ENCODE results near the gene MPPED2. TPM values are rescaled to one million over a fixed set of nuclear protein-coding genes. Genes with fewer than 3 reads are reported as not detected.

MPPED2 gene
- total RNA-seq, 1 donor = not detected

DNA sequence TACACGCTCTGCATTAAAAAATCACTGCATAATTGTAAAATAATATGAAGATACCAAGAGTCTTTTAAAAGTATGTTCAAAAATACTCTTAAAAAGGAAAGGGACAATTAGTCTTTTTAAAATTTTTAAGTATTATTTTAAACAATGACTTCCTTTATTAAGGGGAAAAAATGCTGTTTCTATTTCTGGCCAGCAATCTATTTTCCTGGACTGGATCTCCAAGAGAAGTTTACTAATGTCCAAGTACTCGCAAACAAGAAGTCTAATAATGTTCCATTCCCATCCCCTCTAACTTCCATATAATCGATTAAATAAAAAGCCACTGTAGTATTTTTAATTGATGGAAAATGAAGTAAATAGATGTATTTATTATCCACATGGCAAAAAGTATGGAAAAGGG, 123.7 kb downstream of the MPPED2 start:
- TF ChIP-seq, protein P1, sequence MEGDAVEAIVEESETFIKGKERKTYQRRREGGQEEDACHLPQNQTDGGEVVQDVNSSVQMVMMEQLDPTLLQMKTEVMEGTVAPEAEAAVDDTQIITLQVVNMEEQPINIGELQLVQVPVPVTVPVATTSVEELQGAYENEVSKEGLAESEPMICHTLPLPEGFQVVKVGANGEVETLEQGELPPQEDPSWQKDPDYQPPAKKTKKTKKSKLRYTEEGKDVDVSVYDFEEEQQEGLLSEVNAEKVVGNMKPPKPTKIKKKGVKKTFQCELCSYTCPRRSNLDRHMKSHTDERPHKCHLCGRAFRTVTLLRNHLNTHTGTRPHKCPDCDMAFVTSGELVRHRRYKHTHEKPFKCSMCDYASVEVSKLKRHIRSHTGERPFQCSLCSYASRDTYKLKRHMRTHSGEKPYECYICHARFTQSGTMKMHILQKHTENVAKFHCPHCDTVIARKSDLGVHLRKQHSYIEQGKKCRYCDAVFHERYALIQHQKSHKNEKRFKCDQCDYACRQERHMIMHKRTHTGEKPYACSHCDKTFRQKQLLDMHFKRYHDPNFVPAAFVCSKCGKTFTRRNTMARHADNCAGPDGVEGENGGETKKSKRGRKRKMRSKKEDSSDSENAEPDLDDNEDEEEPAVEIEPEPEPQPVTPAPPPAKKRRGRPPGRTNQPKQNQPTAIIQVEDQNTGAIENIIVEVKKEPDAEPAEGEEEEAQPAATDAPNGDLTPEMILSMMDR (IDR thresholded peaks at IDR 0.05; ENCODE audit: insufficient read depth, low read depth, low read length) = no peak
- no peak for DNase-seq (ENCODE audit: low read depth)
- no peak overlapping the region for H3K4me3 ChIP-seq (ENCODE audit: low read depth, low read length)

DNA sequence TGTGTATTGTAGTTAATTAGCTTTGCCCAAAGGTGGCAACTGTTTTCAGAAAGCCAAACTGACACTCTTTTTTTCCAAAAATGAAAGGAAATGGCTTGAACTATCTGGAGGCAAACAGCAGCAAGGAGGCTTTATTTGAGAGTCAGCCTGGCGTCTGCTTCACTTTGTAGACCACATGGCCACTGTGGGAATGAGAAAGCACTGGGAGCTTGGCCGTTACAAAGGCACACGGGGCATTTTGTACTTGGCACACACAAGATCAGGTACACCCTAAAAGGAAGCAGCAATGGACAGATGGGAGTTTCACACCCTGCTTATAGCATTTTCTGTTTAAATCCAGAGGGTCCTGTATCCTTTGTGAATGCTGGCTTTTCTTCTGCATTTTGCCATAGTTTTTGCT, 126.3 kb downstream of the MPPED2 start:
- TF ChIP-seq, protein P1 (IDR thresholded peaks at IDR 0.05; ENCODE audit: insufficient read depth, low read depth, low read length) = no peak
- H3K4me3 ChIP-seq (ENCODE audit: low read depth, low read length) = no peak overlapping the region
- no peak for DNase-seq (ENCODE audit: low read depth)

DNA sequence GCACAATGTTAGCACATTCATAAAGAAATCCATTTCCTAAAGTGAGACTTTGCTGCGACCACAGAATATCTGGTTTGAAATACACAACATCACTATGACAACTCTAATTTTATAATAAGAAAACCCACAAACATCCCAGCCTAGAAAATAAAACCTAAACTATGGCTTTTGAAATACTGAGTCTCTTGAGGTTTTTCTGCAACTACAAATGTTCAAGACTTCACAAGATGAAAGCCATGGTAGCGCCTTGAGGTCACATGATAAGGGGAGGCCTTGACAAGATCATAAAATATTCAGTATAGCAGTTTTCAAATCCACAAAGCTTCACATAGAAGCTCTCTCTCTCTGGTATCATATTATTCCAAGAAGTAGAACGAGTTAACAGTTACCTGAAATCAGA, 126.8 kb downstream of the MPPED2 start:
- no peak for DNase-seq (ENCODE audit: low read depth)
- TF ChIP-seq, protein P1 (IDR thresholded peaks at IDR 0.05; ENCODE audit: insufficient read depth, low read depth, low read length) = no peak

DNA sequence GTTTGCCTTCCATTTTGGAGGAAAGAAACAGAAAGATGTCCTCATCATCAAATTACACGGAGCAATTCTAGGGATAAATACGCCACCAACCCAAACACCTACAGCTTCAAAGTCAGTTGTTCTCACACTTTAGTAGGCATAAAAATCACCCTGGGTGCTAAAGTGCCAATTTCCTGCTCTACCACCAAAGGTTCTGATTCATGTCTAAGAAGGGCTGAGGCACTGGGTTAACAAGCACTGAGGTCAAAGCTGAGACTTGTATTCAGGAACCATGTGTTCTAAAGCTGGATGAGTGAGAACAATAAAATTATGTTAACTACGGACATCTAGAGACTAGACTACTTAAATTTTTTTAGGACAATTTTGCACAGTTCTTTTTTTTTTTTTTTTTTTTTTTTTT, 127.6 kb downstream of the MPPED2 start:
- TF ChIP-seq, protein P1 (IDR thresholded peaks at IDR 0.05; ENCODE audit: insufficient read depth, low read depth, low read length) = no peak
- no peak for DNase-seq (ENCODE audit: low read depth)
- no peak overlapping the region for H3K4me3 ChIP-seq (ENCODE audit: low read depth, low read length)

More for the DNA sequence above, 126.8 kb downstream of the MPPED2 start:
- no peak overlapping the region for H3K4me3 ChIP-seq (ENCODE audit: low read depth, low read length)

DNA sequence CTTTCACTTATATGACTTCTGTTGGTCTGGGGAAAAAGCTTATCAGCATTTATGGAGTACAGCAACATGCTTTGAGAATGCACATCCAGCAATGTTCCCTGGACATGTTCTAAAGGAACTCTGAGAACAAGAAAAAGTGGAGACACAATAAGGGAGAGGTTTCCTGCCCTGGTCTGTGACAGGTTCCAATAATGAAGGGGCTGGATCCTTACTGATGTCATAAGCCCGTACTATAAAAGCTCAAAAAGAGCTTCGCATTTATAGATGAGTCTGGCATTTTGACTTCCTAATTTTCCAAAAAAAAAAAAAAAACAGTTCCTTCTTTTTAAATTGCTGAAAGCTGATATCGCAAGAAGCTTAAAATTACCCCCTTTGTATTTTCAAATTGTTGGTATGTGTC, 129.1 kb downstream of the MPPED2 start:
- TF ChIP-seq, protein P1 (IDR thresholded peaks at IDR 0.05; ENCODE audit: insufficient read depth, low read depth, low read length) = no peak
- no peak overlapping the region for H3K4me3 ChIP-seq (ENCODE audit: low read depth, low read length)
- no peak for DNase-seq (ENCODE audit: low read depth)

DNA sequence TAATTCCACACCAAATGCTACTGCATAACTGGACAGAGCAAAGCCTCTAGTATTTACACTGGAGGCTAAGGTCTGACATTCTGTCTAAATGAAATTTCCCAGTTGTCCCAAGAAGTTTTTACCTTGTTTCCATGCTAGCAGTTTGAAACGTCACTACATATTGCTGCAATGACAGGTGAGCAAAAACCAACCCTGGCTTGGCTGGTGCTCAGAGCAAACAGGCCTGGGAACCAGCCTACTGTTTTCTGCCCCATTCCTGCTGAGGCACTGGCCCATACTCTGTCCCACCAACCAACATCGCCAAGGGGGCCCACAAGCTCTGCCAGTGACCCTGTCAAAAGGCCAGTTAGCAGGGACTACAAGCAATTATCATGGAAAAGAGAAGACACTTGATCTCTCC, 131.1 kb downstream of the MPPED2 start:
- TF ChIP-seq, protein P1 (IDR thresholded peaks at IDR 0.05; ENCODE audit: insufficient read depth, low read depth, low read length) = no peak
- no peak for DNase-seq (ENCODE audit: low read depth)
- H3K4me3 ChIP-seq (ENCODE audit: low read depth, low read length) = no peak overlapping the region

DNA sequence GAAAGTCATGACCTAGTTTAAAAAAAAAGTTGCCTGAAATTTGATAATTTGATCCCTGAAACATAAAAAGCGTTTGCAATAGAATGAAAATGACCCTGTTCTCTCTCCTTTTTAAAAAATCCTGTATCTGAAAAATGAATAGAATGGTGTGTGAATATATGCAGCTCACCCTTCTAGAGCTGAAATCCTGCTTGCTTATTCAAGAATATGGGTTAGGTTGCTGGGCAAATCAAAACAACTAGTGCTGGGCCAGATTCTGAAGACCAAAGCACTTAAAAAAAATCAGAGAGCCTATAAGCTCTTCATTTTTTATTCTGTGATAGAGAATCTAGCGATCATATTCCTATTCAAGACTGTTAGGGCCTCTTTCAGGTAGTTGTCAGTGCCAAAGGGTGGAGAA, 131.6 kb downstream of the MPPED2 start:
- DNase-seq (ENCODE audit: low read depth) = no peak
- TF ChIP-seq, protein P1 (IDR thresholded peaks at IDR 0.05; ENCODE audit: insufficient read depth, low read depth, low read length) = no peak
- no peak overlapping the region for H3K4me3 ChIP-seq (ENCODE audit: low read depth, low read length)

All from fibroblast of villous mesenchyme (primary cell).